ENCODE measurements around the gene TRIM38. TPM values are rescaled to one million over a fixed set of nuclear protein-coding genes. Genes with fewer than 3 reads are reported as not detected.

TRIM38 gene
- total and polyA plus RNA-seq, 4 donors: 7.2 to 18.0 (median 10.1) TPM

DNA sequence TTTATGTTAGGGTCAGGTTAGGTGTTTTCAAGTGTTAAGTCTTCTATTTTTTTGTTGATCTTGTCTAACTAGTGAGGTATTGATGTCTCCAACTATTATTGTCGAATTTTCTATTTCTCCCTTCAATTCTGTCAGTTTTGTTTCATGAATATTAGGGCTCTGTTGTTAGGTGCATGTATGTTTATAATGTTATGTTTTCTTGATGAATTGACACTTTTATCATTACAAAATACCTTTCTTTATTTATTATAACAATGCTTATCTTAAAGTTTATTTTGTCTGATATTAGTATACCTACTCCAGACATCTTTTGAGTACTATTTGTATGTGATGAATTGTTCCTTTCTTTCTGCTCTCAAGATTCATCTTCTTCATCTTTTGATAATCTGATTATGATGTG lies 12.9 kb upstream of the TRIM38 start:
- ATAC-seq (ENCODE audit: insufficient read depth, low FRiP score) (no peak), DNase-seq (no peak)
- no peaks in the 10 kb centered on the region for H3K9me3 ChIP-seq (ENCODE audit: control insufficient read depth in 4 of 4, insufficient read depth in 3 of 4, low read length in 3 of 4)
- H3K4me3 ChIP-seq: no peak overlapping the region
- H3K4me1 ChIP-seq (ENCODE audit: control insufficient read depth in 5 of 5, insufficient read depth in 5 of 5, low read length in 5 of 5): no peaks in the 10 kb centered on the region
- WGBS, 2 donors: 92 to 95% methylated on average over 1 of the region's 1 CpG
- H3K36me3 ChIP-seq (ENCODE audit: control insufficient read depth in 4 of 4, insufficient read depth in 4 of 4, low read length in 4 of 4): no peaks in the 10 kb centered on the region
- H3K27ac ChIP-seq (ENCODE audit: low read depth in 1 of 2, low read length in 1 of 2): no peak overlapping the region
- no peak for TF ChIP-seq CTCF (IDR thresholded peaks at IDR 0.05; ENCODE audit: control extremely low read depth, extremely low read depth)
- H3K9ac ChIP-seq (ENCODE audit: insufficient read depth in 1 of 2, low read length in 2 of 2): no peak overlapping the region
- H3K27me3 ChIP-seq (ENCODE audit: control insufficient read depth in 3 of 3, insufficient read depth in 3 of 3, low read length in 2 of 3): no peaks in the 10 kb centered on the region

- H3K27me3 ChIP-seq (ENCODE audit: control insufficient read depth in 3 of 3, insufficient read depth in 3 of 3, low read length in 2 of 3): no peaks in the 10 kb centered on the region
- H3K36me3 ChIP-seq (ENCODE audit: control insufficient read depth in 4 of 4, insufficient read depth in 4 of 4, low read length in 4 of 4): no peaks in the 10 kb centered on the region
- no peak overlapping the region for H3K9ac ChIP-seq (ENCODE audit: insufficient read depth in 1 of 2, low read length in 2 of 2)
- no peaks in the 10 kb centered on the region for H3K4me1 ChIP-seq (ENCODE audit: control insufficient read depth in 5 of 5, insufficient read depth in 5 of 5, low read length in 5 of 5)
- ATAC-seq (ENCODE audit: insufficient read depth, low FRiP score) (no peak), DNase-seq (no peak)
- WGBS, 2 donors: 80 to 93% methylated on average over 4 of the region's 4 CpGs
- TF ChIP-seq CTCF (IDR thresholded peaks at IDR 0.05; ENCODE audit: control extremely low read depth, extremely low read depth): no peak
- no peak overlapping the region for H3K4me3 ChIP-seq
- no peak overlapping the region for H3K27ac ChIP-seq (ENCODE audit: low read depth in 1 of 2, low read length in 1 of 2)
- no peaks in the 10 kb centered on the region for H3K9me3 ChIP-seq (ENCODE audit: control insufficient read depth in 4 of 4, insufficient read depth in 3 of 4, low read length in 3 of 4)
These were observed 12.3 kb upstream of the TRIM38 start for GRCh38 chr6:25950297-25950696.

- WGBS, 2 donors: 77 to 79% methylated on average over 7 of the region's 7 CpGs
- no peak for TF ChIP-seq CTCF (IDR thresholded peaks at IDR 0.05; ENCODE audit: control extremely low read depth, extremely low read depth)
These were observed 11.1 kb upstream of the TRIM38 start for GRCh38 chr6:25951296-25952032.

DNA sequence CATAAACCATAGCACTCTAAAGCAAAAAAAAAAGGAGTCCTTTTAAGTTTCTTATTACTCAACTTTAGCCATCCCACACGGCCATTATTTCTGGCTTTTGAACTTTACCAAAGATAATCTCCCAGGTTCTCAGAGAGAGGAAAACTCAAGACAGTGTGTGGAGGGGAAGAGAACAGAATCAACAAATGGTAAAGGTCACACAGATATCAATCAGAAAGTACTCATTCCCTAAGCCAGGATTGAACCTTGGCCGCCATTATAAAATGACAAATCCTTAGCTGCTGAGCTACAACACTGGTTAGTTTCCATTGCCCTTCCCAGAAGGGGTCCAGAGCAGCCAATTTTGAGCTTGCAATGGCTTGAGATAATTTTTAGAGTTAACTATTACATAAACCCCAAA lies 10.1 kb upstream of the TRIM38 start:
- Histone ChIP-seq H3K4me1 (ENCODE audit: control insufficient read depth in 5 of 5, insufficient read depth in 5 of 5, low read length in 5 of 5) (no peaks in the 10 kb centered on the region), H3K9ac (ENCODE audit: insufficient read depth in 1 of 2, low read length in 2 of 2) (no peak overlapping the region), H3K27ac (ENCODE audit: low read depth in 1 of 2, low read length in 1 of 2) (no peak overlapping the region), H3K9me3 (ENCODE audit: control insufficient read depth in 4 of 4, insufficient read depth in 3 of 4, low read length in 3 of 4) (no peaks in the 10 kb centered on the region), H3K4me3 (no peak overlapping the region), H3K36me3 (ENCODE audit: control insufficient read depth in 4 of 4, insufficient read depth in 4 of 4, low read length in 4 of 4) (no peaks in the 10 kb centered on the region), H3K27me3 (ENCODE audit: control insufficient read depth in 3 of 3, insufficient read depth in 3 of 3, low read length in 2 of 3) (no peaks in the 10 kb centered on the region)
- WGBS, 2 donors: 92 to 94% methylated on average over 2 of the region's 2 CpGs
- no peak for ATAC-seq (ENCODE audit: insufficient read depth, low FRiP score)
- TF ChIP-seq CTCF (IDR thresholded peaks at IDR 0.05; ENCODE audit: control extremely low read depth, extremely low read depth): no peak
- DNase-seq: no peak

More at GRCh38 chr6:25951296-25952032, 11.1 kb upstream of the TRIM38 start:
- DNase-seq: no peak
- no peaks in the 10 kb centered on the region for H3K27me3 ChIP-seq (ENCODE audit: control insufficient read depth in 3 of 3, insufficient read depth in 3 of 3, low read length in 2 of 3)
- H3K4me3 ChIP-seq: no peak overlapping the region
- H3K4me1 ChIP-seq (ENCODE audit: control insufficient read depth in 5 of 5, insufficient read depth in 5 of 5, low read length in 5 of 5): no peaks in the 10 kb centered on the region
- no peaks in the 10 kb centered on the region for H3K9me3 ChIP-seq (ENCODE audit: control insufficient read depth in 4 of 4, insufficient read depth in 3 of 4, low read length in 3 of 4)
- no peak overlapping the region for H3K27ac ChIP-seq (ENCODE audit: low read depth in 1 of 2, low read length in 1 of 2)
- no peaks in the 10 kb centered on the region for H3K36me3 ChIP-seq (ENCODE audit: control insufficient read depth in 4 of 4, insufficient read depth in 4 of 4, low read length in 4 of 4)
- H3K9ac ChIP-seq (ENCODE audit: insufficient read depth in 1 of 2, low read length in 2 of 2): no peak overlapping the region
- no peak for ATAC-seq (ENCODE audit: insufficient read depth, low FRiP score)
